NCI-H524 (cell line): ENCODE results near the gene PRRT3.

Source experiments
- DNase-seq, 2 experiments: peaks; one replicate each; lab custom pipeline; 2025; lab: John Stamatoyannopoulos, UW

Gene PRRT3

GRCh38 chr3:9951962-9952805, at the start of gene PRRT3:
TSS of gene PRRT3 (minus strand) at chr3:9952408. CDS start at chr3:9950115, 2,293 bp downstream.
- peak in 1 of 2 experiments; percentile 18 for DNase-seq

- no peak for DNase-seq
These were observed 48.5 kb upstream of the PRRT3 start for GRCh38 chr3:10000686-10001085.

- no peak for DNase-seq
These were observed 42.1 kb upstream of the PRRT3 start for GRCh38 chr3:9994086-9994844.

GRCh38 chr3:9986230-9986725, 34.1 kb upstream of the PRRT3 start:
- DNase-seq, result no peak

GRCh38 chr3:9980251-9980650, 28.0 kb upstream of the PRRT3 start:
- DNase-seq, result no peak

- DNase-seq, result no peak
These were observed 26.6 kb upstream of the PRRT3 start for GRCh38 chr3:9978710-9979305.

GRCh38 chr3:9976721-9977709, 24.8 kb upstream of the PRRT3 start:
- DNase-seq, result no peak

GRCh38 chr3:9970020-9970652, 17.9 kb upstream of the PRRT3 start:
- DNase-seq, result no peak

- no peak for DNase-seq
These were observed 17.4 kb upstream of the PRRT3 start for GRCh38 chr3:9969632-9970019.

GRCh38 chr3:9966841-9967240, 14.6 kb upstream of the PRRT3 start:
- DNase-seq, result no peak

- no peak for DNase-seq
These were observed 13.1 kb upstream of the PRRT3 start for GRCh38 chr3:9965200-9965875.

- peak; percentile 14 to 29 for DNase-seq
These were observed 5.0 kb upstream of the PRRT3 start for GRCh38 chr3:9957214-9957613.

- DNase-seq, result no peak
These were observed 3.6 kb upstream of the PRRT3 start for GRCh38 chr3:9955611-9956352.

- peak; percentile 95 to 96 for DNase-seq
These were observed 2.9 kb upstream of the PRRT3 start for GRCh38 chr3:9955067-9955502.

- DNase-seq, result no peak
These were observed 628 bp downstream of the PRRT3 start for GRCh38 chr3:9951598-9951961.

- DNase-seq, result no peak
These were observed 1.1 kb downstream of the PRRT3 start for GRCh38 chr3:9951126-9951525.

GRCh38 chr3:9949626-9950025, 2.6 kb downstream of the PRRT3 start:
- no peak for DNase-seq

GRCh38 chr3:9949115-9949514, 3.1 kb downstream of the PRRT3 start:
- DNase-seq, result no peak

- no peak for DNase-seq
These were observed 3.6 kb downstream of the PRRT3 start for GRCh38 chr3:9948586-9948985.
